ENCODE measurements around the gene NTN4. TPM values are rescaled to one million over a fixed set of nuclear protein-coding genes. Genes with fewer than 3 reads are reported as not detected.

The NTN4 gene
- total RNA-seq, 1 experiment from 2014 or later: 0.17 TPM

DNA sequence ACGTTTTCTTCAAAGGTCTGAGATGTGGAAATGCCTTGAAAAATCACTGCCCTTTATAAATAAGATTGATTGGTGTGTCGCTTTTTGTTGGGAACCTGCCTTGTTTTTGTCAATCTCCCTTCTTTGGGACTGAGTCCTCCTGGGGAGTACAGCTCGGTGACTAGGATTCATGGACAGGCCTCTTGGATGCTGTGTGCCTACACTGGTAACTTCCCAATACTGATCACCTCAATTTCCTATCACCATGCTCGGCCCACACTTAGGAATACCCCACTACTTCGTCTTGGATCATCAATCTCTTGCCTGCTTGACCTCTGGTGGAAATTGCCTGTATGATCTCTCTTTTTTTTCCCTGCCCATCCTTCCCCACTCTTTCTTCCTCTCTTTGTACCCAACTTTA is 34.2 kb downstream of the NTN4 start:
- H3K4me2 ChIP-seq (ENCODE audit: insufficient read depth, insufficient read length, low read length): no peak overlapping the region
- Mint-ChIP-seq H3K27ac (0 out of 7 replicates have a peak overlapping the region, but pooled peaks of 1 of the 3 experiments have one; percentile 0), H3K36me3 (ENCODE audit: insufficient read depth in 1 of 3, low read depth in 3 of 3) (no peaks in the 10 kb centered on the region), H3K4me1 (peaks cover 24 to 32% of the 10 kb centered on the region in 2 experiments), H3K4me3 (no peak overlapping the region), H3K27me3 (ENCODE audit: low read depth) (no peaks in the 10 kb centered on the region), H3K9me3 (peaks cover 0 to 3% of the 10 kb centered on the region in 2 experiments; a peak in 1 of 5 replicates)
- DNase-seq: no peak
- no peak overlapping the region for H3K14ac ChIP-seq (ENCODE audit: insufficient read depth, low read length)
- no peak overlapping the region for H2BK20ac ChIP-seq (ENCODE audit: low read depth, low read length, poor library complexity, severe bottlenecking)
- no peak overlapping the region for H3T11ph ChIP-seq (ENCODE audit: low read length)
- H3K4me1 ChIP-seq (ENCODE audit: insufficient read depth, low read length): peaks cover 6% of the 10 kb centered on the region
- no peak overlapping the region for H2BK15ac ChIP-seq (ENCODE audit: low read depth, low read length)
- TF ChIP-seq, protein P1, sequence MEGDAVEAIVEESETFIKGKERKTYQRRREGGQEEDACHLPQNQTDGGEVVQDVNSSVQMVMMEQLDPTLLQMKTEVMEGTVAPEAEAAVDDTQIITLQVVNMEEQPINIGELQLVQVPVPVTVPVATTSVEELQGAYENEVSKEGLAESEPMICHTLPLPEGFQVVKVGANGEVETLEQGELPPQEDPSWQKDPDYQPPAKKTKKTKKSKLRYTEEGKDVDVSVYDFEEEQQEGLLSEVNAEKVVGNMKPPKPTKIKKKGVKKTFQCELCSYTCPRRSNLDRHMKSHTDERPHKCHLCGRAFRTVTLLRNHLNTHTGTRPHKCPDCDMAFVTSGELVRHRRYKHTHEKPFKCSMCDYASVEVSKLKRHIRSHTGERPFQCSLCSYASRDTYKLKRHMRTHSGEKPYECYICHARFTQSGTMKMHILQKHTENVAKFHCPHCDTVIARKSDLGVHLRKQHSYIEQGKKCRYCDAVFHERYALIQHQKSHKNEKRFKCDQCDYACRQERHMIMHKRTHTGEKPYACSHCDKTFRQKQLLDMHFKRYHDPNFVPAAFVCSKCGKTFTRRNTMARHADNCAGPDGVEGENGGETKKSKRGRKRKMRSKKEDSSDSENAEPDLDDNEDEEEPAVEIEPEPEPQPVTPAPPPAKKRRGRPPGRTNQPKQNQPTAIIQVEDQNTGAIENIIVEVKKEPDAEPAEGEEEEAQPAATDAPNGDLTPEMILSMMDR (conservative IDR thresholded peaks at IDR 0.05): no peak
- no peak overlapping the region for H2AK5ac ChIP-seq (ENCODE audit: insufficient read length, low read length)
- no peaks in the 10 kb centered on the region for H4K20me1 ChIP-seq (ENCODE audit: control insufficient read depth, insufficient read depth, insufficient read length)
- no peak overlapping the region for H3K27ac ChIP-seq (ENCODE audit: insufficient read length, low read depth, low read length)
- no peak overlapping the region for H3K9ac ChIP-seq (ENCODE audit: extremely low read depth, insufficient read length, low read length)
- no peaks in the 10 kb centered on the region for H3K79me2 ChIP-seq (ENCODE audit: insufficient read depth, low read length)
- H3K23ac ChIP-seq (ENCODE audit: insufficient read length, low read depth, low read length): no peak overlapping the region
- H3K27me3 ChIP-seq (ENCODE audit: insufficient read depth, low read length): no peaks in the 10 kb centered on the region
- no peaks in the 10 kb centered on the region for H3K23me2 ChIP-seq (ENCODE audit: insufficient read length, low read depth, low read length, poor library complexity, severe bottlenecking)
- no peak overlapping the region for H2BK5ac ChIP-seq (ENCODE audit: insufficient read length, low read length)
- H3K56ac ChIP-seq (ENCODE audit: insufficient read length, low read depth, low read length): no peak overlapping the region
- no peak overlapping the region for H4K91ac ChIP-seq (ENCODE audit: insufficient read length, low read depth, low read length)
- H3K4ac ChIP-seq (ENCODE audit: low read depth, low read length): no peak overlapping the region
- H2BK120ac ChIP-seq (ENCODE audit: low read depth, low read length, poor library complexity, severe bottlenecking): no peak overlapping the region
- H2BK12ac ChIP-seq (ENCODE audit: insufficient read length, low read depth, low read length): no peak overlapping the region
- no CpG with 5 or more reads among the region's 5 CpGs for WGBS (ENCODE audit: extremely low coverage, insufficient read length, low lambda C conversion rate)
- no peaks in the 10 kb centered on the region for H3K9me3 ChIP-seq (ENCODE audit: control insufficient read depth, low read depth, low read length)
- H4K8ac ChIP-seq (replicated peaks; ENCODE audit: insufficient read length, low read depth, low read length): no peak overlapping the region
- no peak overlapping the region for H2AFZ ChIP-seq (ENCODE audit: low read length)
- H3K18ac ChIP-seq (ENCODE audit: insufficient read length, low read depth, low read length): no peak overlapping the region
- no peaks in the 10 kb centered on the region for H3K79me1 ChIP-seq (ENCODE audit: insufficient read depth, low read depth, low read length, poor library complexity, severe bottlenecking)
- H4K5ac ChIP-seq (ENCODE audit: insufficient read length, low read depth, low read length): no peak overlapping the region
